ENCODE data around the gene SF3B2. TPM values are rescaled to one million over a fixed set of nuclear protein-coding genes. Genes with fewer than 3 reads are reported as not detected.
A peak's percentile ranks its signal among the peaks of the same experiment; 100 is the strongest.
"Not testable (repeated sequence)": the region's sequence is repeated elsewhere in the genome, so short reads cannot be mapped to it uniquely, and the experiment has no call there.

SF3B2 gene
- total RNA-seq, 2 donors from 2014 or later = 117 to 140 TPM

GRCh38 chr11:66068154-66068821 lies 16.1 kb downstream of the SF3B2 start:
- intact Hi-C loops (cut with DNase I) = no loop called here
- no peak for DNase-seq (ENCODE audit: low spot score)

- no peak for DNase-seq (ENCODE audit: low spot score)
- intact Hi-C loops (cut with DNase I) = no loop called here
Observed at GRCh38 chr11:66068923-66069714, 17.0 kb downstream of the SF3B2 start.

GRCh38 chr11:66069715-66070603 lies 17.8 kb downstream of the SF3B2 start, which contains the start of gene PACS1:
Gene PACS1 (plus strand): TSS chr11:66070272. CDS start chr11:66070487, 215 bp downstream.
- peak; percentile 95 for DNase-seq (ENCODE audit: low spot score)
- intact Hi-C loops (cut with DNase I) = no loop called here

GRCh38 chr11:66070604-66071380 lies 18.6 kb downstream of the SF3B2 start:
- DNase-seq (ENCODE audit: low spot score) = peak; percentile 89
- intact Hi-C loops (cut with DNase I) = no loop called here

GRCh38 chr11:66071381-66071801 lies 19.2 kb downstream of the SF3B2 start:
- no peak for DNase-seq (ENCODE audit: low spot score)
- intact Hi-C loops (cut with DNase I) = no loop called here

- intact Hi-C loops (cut with DNase I) = no loop called here
- no peak for DNase-seq (ENCODE audit: low spot score)
Observed at GRCh38 chr11:66072081-66072480, 19.9 kb downstream of the SF3B2 start.

GRCh38 chr11:66072518-66072917 lies 20.4 kb downstream of the SF3B2 start:
- intact Hi-C loops (cut with DNase I) = no loop called here

GRCh38 chr11:66073669-66074068 lies 21.5 kb downstream of the SF3B2 start:
- intact Hi-C loops (cut with DNase I) = no loop called here
- no peak for DNase-seq (ENCODE audit: low spot score)

More at GRCh38 chr11:66072518-66072917, 20.4 kb downstream of the SF3B2 start:
- no peak for DNase-seq (ENCODE audit: low spot score)

- intact Hi-C loops (cut with DNase I) = no loop called here
- no peak for DNase-seq (ENCODE audit: low spot score)
Observed at GRCh38 chr11:66075273-66075672, 23.1 kb downstream of the SF3B2 start.

- intact Hi-C loops (cut with DNase I) = no loop called here
Observed at GRCh38 chr11:66076561-66076960, 24.4 kb downstream of the SF3B2 start.

GRCh38 chr11:66077927-66078326 lies 25.8 kb downstream of the SF3B2 start:
- DNase-seq (ENCODE audit: low spot score) = no peak
- intact Hi-C loops (cut with DNase I) = no loop called here

More at GRCh38 chr11:66076561-66076960, 24.4 kb downstream of the SF3B2 start:
- no peak for DNase-seq (ENCODE audit: low spot score)

GRCh38 chr11:66078949-66079348 lies 26.8 kb downstream of the SF3B2 start:
- DNase-seq (ENCODE audit: low spot score); intact Hi-C loops (cut with DNase I): not testable (repeated sequence)

- intact Hi-C loops (cut with DNase I) = loop anchor here in 1 of 2 donors (10.0 kb wide), 1 partner anchor 125 kb away; no protein-coding TSS in a partner anchor
- no peak for DNase-seq (ENCODE audit: low spot score)
Observed at GRCh38 chr11:66080055-66080817, 28.1 kb downstream of the SF3B2 start.

GRCh38 chr11:66081505-66081904 lies 29.3 kb downstream of the SF3B2 start:
- DNase-seq (ENCODE audit: low spot score) = peak; percentile 87
- intact Hi-C loops (cut with DNase I) = loop anchor here in 1 of 2 donors (10.0 kb wide), 1 partner anchor 123 kb away; no protein-coding TSS in a partner anchor

GRCh38 chr11:66082946-66083698 lies 31.0 kb downstream of the SF3B2 start:
- DNase-seq (ENCODE audit: low spot score) = no peak
- intact Hi-C loops (cut with DNase I) = loop anchor here in 1 of 2 donors (10.0 kb wide), 1 partner anchor 122 kb away; no protein-coding TSS in a partner anchor

- no peak for DNase-seq (ENCODE audit: low spot score)
- intact Hi-C loops (cut with DNase I) = loop anchor here in 1 of 2 donors (10.0 kb wide), 1 partner anchor 121 kb away; no protein-coding TSS in a partner anchor
Observed at GRCh38 chr11:66083767-66084166, 31.6 kb downstream of the SF3B2 start.

Data from posterior vena cava (tissue), 2 donors.